GM19468 (cell line): ENCODE data around the gene RNASE4.
"Not testable (repeated sequence)": the region's sequence is repeated elsewhere in the genome, so short reads cannot be mapped to it uniquely, and the experiment has no call there.

Experiments
- ATAC-seq: cut with Tn5 transposase; IDR thresholded peaks from one replicate; pipeline ENCODE4 v1.9.1; 2021; ENCODE audit warnings: mild to moderate bottlenecking, moderate library complexity, moderate number of reproducible peaks; ENCODE audit not compliant: unreplicated experiment; ENCODE audit errors: extremely low read depth

Gene RNASE4

GRCh38 chr14:20683891-20684661 is at the start of gene RNASE4:
TSS of gene RNASE4 (plus strand) at chr14:20684560. CDS start at chr14:20699372, 14,812 bp downstream.
- no peak for ATAC-seq

- ATAC-seq, result no peak
These were observed 42.8 kb upstream of the RNASE4 start, which contains the start of gene OR6S1 for GRCh38 chr14:20641591-20641990. TSS of gene OR6S1 (minus strand) at chr14:20641691. CDS start at chr14:20641691, 0 bp downstream.

- no peak for ATAC-seq
These were observed 42.2 kb upstream of the RNASE4 start for GRCh38 chr14:20642182-20642581.

GRCh38 chr14:20642755-20643154 is 41.6 kb upstream of the RNASE4 start:
- ATAC-seq, result not testable (repeated sequence)

- no peak for ATAC-seq
These were observed 39.8 kb upstream of the RNASE4 start for GRCh38 chr14:20644520-20644919.

- no peak for ATAC-seq
These were observed 38.9 kb upstream of the RNASE4 start for GRCh38 chr14:20645481-20645880.

- ATAC-seq, result no peak
These were observed 31.1 kb upstream of the RNASE4 start for GRCh38 chr14:20652996-20653975.

- no peak for ATAC-seq
These were observed 28.5 kb upstream of the RNASE4 start for GRCh38 chr14:20655851-20656250.

GRCh38 chr14:20656274-20656673 is 28.1 kb upstream of the RNASE4 start:
- no peak for ATAC-seq

GRCh38 chr14:20657216-20658211 is 26.8 kb upstream of the RNASE4 start:
- ATAC-seq, result no peak

- no peak for ATAC-seq
These were observed 26.1 kb upstream of the RNASE4 start for GRCh38 chr14:20658246-20658645.

GRCh38 chr14:20659336-20659735 is 25.0 kb upstream of the RNASE4 start:
- no peak for ATAC-seq

- ATAC-seq, result no peak
These were observed 24.5 kb upstream of the RNASE4 start for GRCh38 chr14:20659813-20660395.

- ATAC-seq, result no peak
These were observed 23.2 kb upstream of the RNASE4 start for GRCh38 chr14:20661197-20661596.

GRCh38 chr14:20662968-20663732 is 21.2 kb upstream of the RNASE4 start:
- ATAC-seq, result no peak

- not testable (repeated sequence) for ATAC-seq
These were observed 17.9 kb upstream of the RNASE4 start for GRCh38 chr14:20666400-20666961.

GRCh38 chr14:20667957-20668356 is 16.4 kb upstream of the RNASE4 start:
- ATAC-seq, result peak; percentile 86

- no peak for ATAC-seq
These were observed 15.4 kb upstream of the RNASE4 start for GRCh38 chr14:20668969-20669368.
